GM12878 (cell line): ENCODE results near the gene CCDC172. TPM values are rescaled to one million over a fixed set of nuclear protein-coding genes. Genes with fewer than 3 reads are reported as not detected.

Experiments
- ATAC-seq: fragments of 200-7000 bp; cut with Tn5 transposase; 3 replicates; pipeline ENCODE4 v1.9.1; 2020; ENCODE audit warnings: mild to moderate bottlenecking, moderate library complexity
- BruUV-seq: library from RNA; stranded (reverse); fragments of 400-500 nt; replicated peaks from 2 replicates; lab custom pipeline; 2021; lab: Mats Ljungman, UMichigan
- CTCF ChIA-PET: fragments of 300-600 bp; sonication (Branson Sonifier 250); formaldehyde crosslinking; extraction: SDS; loops from one replicate; lab custom pipeline; 2021; ENCODE audit warnings: inconsistent platforms; lab: Yijun Ruan, JAX
- POLR2A ChIA-PET: fragments of 350-600 bp; formaldehyde crosslinking; extraction: SDS; loops from one replicate; lab custom pipeline; 2021; ENCODE audit warnings: inconsistent platforms; lab: Charles Lee
- RAD21 ChIA-PET: fragments of 300-600 bp; sonication (Branson Sonifier 250); formaldehyde crosslinking; loops from one replicate; lab custom pipeline; 2023; ENCODE audit warnings: antibody characterized with exemption; ENCODE audit not compliant: unreplicated experiment; lab: Charles Lee
- SMC1A ChIA-PET: fragments of 300-600 bp; sonication (Branson Sonifier 250); formaldehyde crosslinking; loops from one replicate; lab custom pipeline; 2023; ENCODE audit not compliant: unreplicated experiment, uncharacterized antibody; lab: Charles Lee
- DNase-seq: peaks from one replicate; pipeline ENCODE4 v3.0.0-alpha.2; 2011; ENCODE audit warnings: low read depth, low spot score
- FAIRE-seq: peaks from 3 replicates; lab custom pipeline; 2011; peaks lifted over from hg19 to GRCh38; lab: Jason Lieb, UNC
- H2AFZ ChIP-seq: 2 replicates; pipeline ENCODE4 v1.6.0; 2011; ENCODE audit warnings: low read depth, low read length, control low read depth; ENCODE audit not compliant: control insufficient read depth
- H3K27ac ChIP-seq: 2 replicates; pipeline ENCODE4 v1.5.1; 2011; ENCODE audit warnings: control low read depth; ENCODE audit not compliant: control insufficient read depth, insufficient read depth
- H3K27me3 ChIP-seq, 2 experiments: replicated peaks in 1 of 2; 2 replicates each; pipeline versions ENCODE4 v1.6.0 to v1.6.1; 2011; ENCODE audit warnings: low read length in 1 of 2; ENCODE audit not compliant: control insufficient read depth in 2 of 2, insufficient read depth in 2 of 2
- H3K36me3 ChIP-seq, 2 experiments: 2 replicates each; pipeline ENCODE4 v1.5.1; 2011; ENCODE audit warnings: low read length in 1 of 2; ENCODE audit not compliant: control insufficient read depth in 2 of 2, insufficient read depth in 2 of 2
- H3K4me1 ChIP-seq: 2 replicates; pipeline ENCODE4 v1.6.1; 2011; ENCODE audit warnings: mild to moderate bottlenecking, low read length, moderate library complexity, mixed read lengths; ENCODE audit not compliant: control insufficient read depth, insufficient read depth
- H3K4me2 ChIP-seq: 2 replicates; pipeline ENCODE4 v1.6.0; 2011; ENCODE audit warnings: control low read depth; ENCODE audit not compliant: control insufficient read depth, insufficient read depth
- H3K4me3 ChIP-seq: fragments of 200-600 bp; sonication (generic); 2 replicates; pipeline ENCODE4 v1.5.1; 2016
- H3K79me2 ChIP-seq: 2 replicates; pipeline ENCODE4 v1.6.0; 2011; ENCODE audit warnings: low read length; ENCODE audit not compliant: control insufficient read depth, insufficient read depth
- H3K9ac ChIP-seq: 2 replicates; pipeline ENCODE4 v1.8.0; 2011; ENCODE audit warnings: low read length, control low read depth, mixed read lengths; ENCODE audit not compliant: control insufficient read depth, insufficient read depth
- H3K9me3 ChIP-seq: replicated peaks from 3 replicates; pipeline ENCODE4 v1.5.1; 2011; ENCODE audit warnings: mild to moderate bottlenecking, low read length; ENCODE audit not compliant: control insufficient read depth, insufficient read depth
- H4K20me1 ChIP-seq: 2 replicates; pipeline ENCODE4 v1.6.0; 2011; ENCODE audit not compliant: control insufficient read depth, insufficient read depth
- BCL3 ChIP-seq: IDR thresholded peaks from 2 replicates; pipeline ENCODE4 v1.6.1; 2011; ENCODE audit warnings: borderline replicate concordance, low read depth, mild to moderate bottlenecking, moderate library complexity, low read length; ENCODE audit not compliant: insufficient read depth, poor library complexity, severe bottlenecking
- CTCF ChIP-seq, 3 experiments: IDR thresholded peaks in 2 of 3; conservative IDR thresholded peaks in 1 of 3; 2 replicates each; pipeline ENCODE4 v1.5.1; 2011; ENCODE audit warnings: low read depth in 3 of 3, low read length in 3 of 3, mild to moderate bottlenecking in 3 of 3, control low read depth in 2 of 3, moderate library complexity in 2 of 3, inconsistent platforms in 1 of 3, mixed read lengths in 1 of 3; ENCODE audit not compliant: control insufficient read depth in 2 of 3, insufficient read depth in 1 of 3; ENCODE audit errors: extremely low read depth in 1 of 3
- HDAC6 ChIP-seq: fragments of 200-600 bp; sonication (generic); IDR thresholded peaks from one replicate; pipeline ENCODE4 v1.8.0; 2017; ENCODE audit warnings: antibody characterized with exemption; ENCODE audit not compliant: unreplicated experiment
- KDM1A ChIP-seq: fragments of 200-600 bp; sonication (generic); IDR thresholded peaks from 2 replicates; pipeline ENCODE4 v1.6.1; 2016; ENCODE audit warnings: borderline replicate concordance
- RELA ChIP-seq: fragments of 450-650 bp; IDR thresholded peaks from 2 replicates; pipeline ENCODE4 v1.8.0; 2014; ENCODE audit warnings: borderline replicate concordance; ENCODE audit not compliant: partially characterized antibody
- WRNIP1 ChIP-seq: IDR thresholded peaks from 2 replicates; pipeline ENCODE4 v1.6.1; 2011; ENCODE audit warnings: low read depth, low read length, improper control_type of control experiment, borderline replicate concordance
- ZBTB40 ChIP-seq: fragments of 450-650 bp; IDR thresholded peaks from 2 replicates; pipeline ENCODE4 v1.6.1; 2016; ENCODE audit warnings: mild to moderate bottlenecking, moderate library complexity, borderline replicate concordance
- ZNF24 ChIP-seq: fragments of 450-650 bp; IDR thresholded peaks from 2 replicates; pipeline ENCODE4 v1.6.1; 2017; ENCODE audit warnings: antibody characterized with exemption, mild to moderate bottlenecking
- WGBS: methylation state at CpG from one replicate; pipeline ENCODE4 v1.1.6; 2016; ENCODE audit warnings: low lambda C conversion rate; ENCODE audit not compliant: insufficient replicate concordance, insufficient coverage; ENCODE audit errors: missing lambda C conversion rate; 5-methylcytosine and 5-hydroxymethylcytosine counted together
- in situ Hi-C: fragments of 300-500 bp; cut with MboI; formaldehyde crosslinking; loops from 9 replicates; pipeline ENCODE4 v1.14.3; 2018; ENCODE audit warnings: mixed read lengths
- intact Hi-C: fragments of 100-400 bp; cut with micrococcal nuclease; formaldehyde crosslinking; loops from one replicate; pipeline ENCODE4 v1.14.2; 2022; ENCODE audit not compliant: unreplicated experiment
- polyA plus RNA-seq, 11 experiments: library from polyadenylated mRNA; depleted of rRNA in 4 of 11; unstranded in 6 of 11; stranded (reverse) in 5 of 11; fragments of >200 nt; fragmentation: Nextera tagmentation in 4 of 11; fragmentation: Illumina TruSeq in 1 of 11; extraction: Ambion mirVana in 4 of 11; extraction: Trizol in 1 of 11; gene quantifications; 1 replicate in 1 of 11; 2 replicates in 10 of 11; pipeline versions ENCODE4 v1.2.1 to v1.2.3, GENCODE V29; 2011 to 2016; ENCODE audit warnings: inconsistent platforms in 2 of 11, missing spikeins in 2 of 11, low read depth in 1 of 11
- total RNA-seq, 4 experiments: library from RNA; depleted of rRNA in 3 of 4; stranded (reverse); fragments of >200 nt in 3 of 4; fragmentation: Illumina TruSeq in 1 of 4; extraction: Trizol in 1 of 4; gene quantifications; 2 replicates each; pipeline versions ENCODE4 v1.2.1 to v1.2.3, GENCODE V29; 2013 to 2021

CCDC172 gene
- total and polyA plus RNA-seq, 10 of the 15 experiments (the other 5 are each of a cell fraction or from before 2014, with no cell fraction given) = not detected

- SMC1A ChIA-PET = no interaction called here
These were observed 105.2 kb downstream of the CCDC172 start for GRCh38 chr10:116429288-116429977.

More at GRCh38 chr10:116429288-116429977, 105.2 kb downstream of the CCDC172 start:
- FAIRE-seq (no peak), ATAC-seq (no peak), DNase-seq (no peak)
- no peak overlapping the region for H2AFZ ChIP-seq
- H3K27ac ChIP-seq = no peak overlapping the region
- CTCF ChIA-PET = interaction anchor here (0.5 kb wide), 1 partner anchor 13 kb away, joined by 3 read pairs; no protein-coding TSS in a partner anchor
- H3K4me1 ChIP-seq = no peaks in the 10 kb centered on the region
- no TSS peak for BruUV-seq
- H3K27me3 ChIP-seq = no peaks in the 10 kb centered on the region
- POLR2A ChIA-PET = no interaction called here
- in situ Hi-C loops = no loop called here
- H3K36me3 ChIP-seq = no peaks in the 10 kb centered on the region
- H3K4me3 ChIP-seq = no peak overlapping the region
- no peaks in the 10 kb centered on the region for H3K9me3 ChIP-seq
- H3K9ac ChIP-seq = no peak overlapping the region
- WGBS = 10% methylated on average over 4 of the region's 4 CpGs
- RAD21 ChIA-PET = no interaction called here
- H3K79me2 ChIP-seq = no peaks in the 10 kb centered on the region
- no peaks in the 10 kb centered on the region for H4K20me1 ChIP-seq
- H3K4me2 ChIP-seq = no peak overlapping the region
- no peak for TF ChIP-seq KDM1A
- TF ChIP-seq ZNF24 = no peak
- no peak for TF ChIP-seq RELA
- no peak for TF ChIP-seq ZBTB40
- TF ChIP-seq BCL3 = no peak
- no peak for TF ChIP-seq CTCF (IDR thresholded peaks at IDR 0.05 in 2 of 3, conservative IDR thresholded peaks at IDR 0.05 in 1 of 3; ENCODE audit: control insufficient read depth in 2 of 3, extremely low read depth in 1 of 3, insufficient read depth in 1 of 3, low read depth in 3 of 3, low read length in 3 of 3)
- no peak for TF ChIP-seq WRNIP1
- TF ChIP-seq HDAC6 = no peak
- intact Hi-C loops = no loop called here
